AG04449 (cell line): ENCODE measurements around the gene CFAP61.

ENCODE experiments used
- CTCF ChIA-PET: fragments of 350-600 bp; formaldehyde crosslinking; extraction: SDS; loops from one replicate; lab custom pipeline; 2021; ENCODE audit warnings: antibody characterized with exemption; lab: Yijun Ruan, JAX
- POLR2A ChIA-PET: fragments of 400-600, 350-600 bp; formaldehyde crosslinking; extraction: SDS; loops from one replicate; lab custom pipeline; 2020; ENCODE audit warnings: antibody characterized with exemption, inconsistent platforms; lab: Yijun Ruan, JAX
- DNase-seq: peaks from one replicate; pipeline ENCODE4 v3.0.0-alpha.2; 2010; ENCODE audit warnings: low read depth, low spot score
- H3K4me3 ChIP-seq: 2 replicates; pipeline ENCODE4 v1.5.1; 2011; ENCODE audit warnings: low read depth, mild to moderate bottlenecking, control low read depth, low read length
- CTCF ChIP-seq: IDR thresholded peaks from one replicate; pipeline ENCODE4 v1.5.1; 2011; ENCODE audit warnings: mild to moderate bottlenecking, moderate library complexity, low read length, control low read depth, inconsistent platforms; ENCODE audit not compliant: insufficient read depth; ENCODE audit errors: missing control alignments

Gene CFAP61

DNA sequence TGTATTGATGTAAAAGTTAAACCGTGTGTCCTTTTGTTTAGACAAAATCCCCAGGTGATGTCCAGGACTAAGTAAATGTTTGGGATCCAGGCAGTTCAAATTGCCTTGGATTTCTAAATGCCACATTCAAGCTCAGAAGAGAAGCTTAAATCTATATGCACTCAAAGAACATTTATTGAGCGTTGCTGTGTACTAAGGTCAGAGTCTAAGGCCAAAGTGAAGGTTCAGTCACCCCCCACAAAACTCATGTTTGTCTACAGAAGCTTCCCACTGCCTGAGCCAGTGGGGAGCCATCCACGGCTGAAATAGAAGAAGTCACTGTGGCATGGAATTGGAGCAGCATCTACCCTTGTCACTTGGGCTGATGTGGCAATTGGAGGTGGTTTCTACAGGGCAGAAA lies 244.8 kb downstream of the CFAP61 start:
- no peak for DNase-seq
- ChIA-PET POLR2A (no interaction called here), CTCF (no interaction called here)
- TF ChIP-seq CTCF: no peak
- H3K4me3 ChIP-seq: no peak overlapping the region

- H3K4me3 ChIP-seq: no peak overlapping the region
- POLR2A ChIA-PET: no interaction called here
- no peak for DNase-seq
- no peak for TF ChIP-seq CTCF
- CTCF ChIA-PET: no interaction called here
These were observed 245.4 kb downstream of the CFAP61 start for GRCh38 chr20:20297752-20298151.

DNA sequence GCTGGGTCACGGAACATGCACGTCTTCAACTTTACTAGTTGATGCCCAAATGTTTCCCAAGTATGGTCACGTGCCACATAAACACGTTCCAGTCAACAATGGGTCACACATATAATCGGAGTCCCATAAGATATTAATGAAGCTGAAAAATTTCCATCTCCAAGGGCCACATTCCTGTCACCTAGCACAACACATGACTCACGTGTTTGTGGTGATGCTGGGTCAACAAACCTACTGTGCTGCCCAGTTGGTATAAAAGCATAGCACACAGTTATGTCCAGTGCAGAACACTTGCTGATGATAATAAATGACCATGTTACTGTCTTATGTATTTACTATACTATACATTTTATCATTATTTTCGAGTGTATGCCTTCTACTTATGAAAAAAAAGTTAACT lies 247.6 kb downstream of the CFAP61 start:
- ChIA-PET CTCF (no interaction called here), POLR2A (no interaction called here)
- no peak overlapping the region for H3K4me3 ChIP-seq
- TF ChIP-seq CTCF: no peak
- DNase-seq: no peak

DNA sequence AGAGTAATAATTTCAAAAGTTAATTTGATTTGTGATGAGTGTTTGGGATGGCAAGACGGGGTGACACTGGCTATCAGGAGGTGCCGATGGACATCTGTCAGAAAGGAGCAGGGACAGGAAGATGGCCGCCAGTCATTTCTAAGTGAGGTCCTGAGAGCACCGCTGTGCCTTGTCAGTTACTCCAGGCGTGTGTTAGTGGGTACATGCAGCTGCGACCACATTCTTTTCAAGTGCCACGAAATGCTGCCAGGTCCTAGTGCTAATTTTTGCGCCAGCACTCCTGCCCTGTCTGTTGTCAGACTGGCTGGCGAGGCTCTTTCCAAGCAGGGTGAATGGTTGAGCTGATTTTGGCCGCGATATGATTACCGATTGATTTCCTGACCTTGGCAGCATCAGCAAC lies 251.0 kb downstream of the CFAP61 start:
- ChIA-PET POLR2A (no interaction called here), CTCF (no interaction called here)
- TF ChIP-seq CTCF: no peak
- no peak for DNase-seq
- H3K4me3 ChIP-seq: no peak overlapping the region

DNA sequence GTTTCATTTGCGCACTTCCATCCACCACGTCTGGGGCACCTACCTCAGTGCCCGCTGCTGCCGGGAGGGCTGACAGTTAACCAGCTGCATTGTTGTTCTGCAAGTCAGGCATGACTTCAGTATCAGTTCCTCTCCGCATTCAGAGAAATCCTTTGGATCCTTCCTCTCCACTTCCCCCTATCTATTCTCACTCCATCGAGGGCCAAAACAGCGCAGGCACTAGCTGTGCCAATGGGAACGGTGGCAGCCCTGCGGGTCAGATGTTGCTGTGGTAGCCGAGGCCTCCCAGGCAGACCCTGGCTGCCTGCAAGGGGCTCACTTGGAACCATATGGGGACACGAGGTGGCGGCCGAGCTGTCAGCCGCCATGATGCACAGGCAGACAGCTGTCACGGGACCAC lies 251.4 kb downstream of the CFAP61 start:
- no peak overlapping the region for H3K4me3 ChIP-seq
- POLR2A ChIA-PET: no interaction called here
- no peak for TF ChIP-seq CTCF
- CTCF ChIA-PET: no interaction called here
- DNase-seq: no peak

- ChIA-PET POLR2A (no interaction called here), CTCF (no interaction called here)
- no peak for DNase-seq
- no peak overlapping the region for H3K4me3 ChIP-seq
- no peak for TF ChIP-seq CTCF
These were observed 252.6 kb downstream of the CFAP61 start for GRCh38 chr20:20304942-20305341.
